PC-9 (cell line): ENCODE results near the gene DERL2. TPM values are rescaled to one million over a fixed set of nuclear protein-coding genes. Genes with fewer than 3 reads are reported as not detected.
A peak's percentile ranks its signal among the peaks of the same experiment; 100 is the strongest.

ENCODE experiments used
- BruUV-seq: library from RNA; stranded (reverse); fragments of 400-500 nt; replicated peaks from 2 replicates; lab custom pipeline; 2021; lab: Mats Ljungman, UMichigan
- CTCF ChIA-PET: fragments of 300-600 bp; sonication (Branson Sonifier 250); formaldehyde crosslinking; loops from one replicate; lab custom pipeline; 2022; ENCODE audit warnings: antibody characterized with exemption; lab: Charles Lee
- POLR2A ChIA-PET: fragments of 300-600 bp; sonication (Branson Sonifier 250); formaldehyde crosslinking; loops from one replicate; lab custom pipeline; 2022; ENCODE audit warnings: antibody characterized with exemption; ENCODE audit not compliant: unreplicated experiment; lab: Charles Lee
- DNase-seq, 2 experiments: peaks; one replicate each; pipeline versions ENCODE4 v3.0.0 to v3.0.0-alpha.2; 2015 to 2022; ENCODE audit warnings: mixed read lengths in 1 of 2
- H2AFZ ChIP-seq: fragments of 200-600 bp; sonication (generic); 2 replicates; pipeline ENCODE4 v1.8.1; 2017; ENCODE audit warnings: antibody characterized with exemption
- H3F3A ChIP-seq: fragments of 200-600 bp; sonication (generic); 2 replicates; pipeline ENCODE4 v1.8.1; 2017; ENCODE audit warnings: antibody characterized with exemption, mild to moderate bottlenecking, low read depth; ENCODE audit not compliant: insufficient read depth
- H3K27ac ChIP-seq: fragments of 200-600 bp; sonication (generic); 2 replicates; pipeline ENCODE4 v1.6.1; 2016; ENCODE audit warnings: mixed run types
- H3K27me3 ChIP-seq: fragments of 200-600 bp; sonication (generic); 2 replicates; pipeline ENCODE4 v1.6.1; 2016; ENCODE audit warnings: low read depth, mixed run types; ENCODE audit not compliant: insufficient read depth
- H3K36me3 ChIP-seq: fragments of 200-600 bp; sonication (generic); 2 replicates; pipeline ENCODE4 v1.6.1; 2016; ENCODE audit warnings: low read depth, mixed run types
- H3K4me1 ChIP-seq: fragments of 200-600 bp; sonication (generic); replicated peaks from 2 replicates; pipeline ENCODE4 v1.6.1; 2016; ENCODE audit warnings: mixed run types; ENCODE audit not compliant: insufficient read depth
- H3K4me2 ChIP-seq: fragments of 200-600 bp; sonication (generic); 2 replicates; pipeline ENCODE4 v1.6.1; 2017; ENCODE audit warnings: mixed run types
- H3K4me3 ChIP-seq: fragments of 200-600 bp; sonication (generic); 2 replicates; pipeline ENCODE4 v1.6.1; 2016; ENCODE audit warnings: mixed run types
- H3K79me2 ChIP-seq: fragments of 200-600 bp; sonication (generic); 2 replicates; pipeline ENCODE4 v1.6.1; 2017; ENCODE audit warnings: low read depth, mixed run types
- H3K9me2 ChIP-seq: fragments of 200-600 bp; sonication (generic); 2 replicates; pipeline ENCODE4 v1.8.1; 2017; ENCODE audit warnings: mild to moderate bottlenecking; ENCODE audit not compliant: insufficient read depth
- H3K9me3 ChIP-seq: fragments of 200-600 bp; sonication (generic); 2 replicates; pipeline ENCODE4 v1.8.1; 2016; ENCODE audit warnings: low read depth; ENCODE audit not compliant: insufficient read depth
- H4K20me1 ChIP-seq: fragments of 200-600 bp; sonication (generic); 2 replicates; pipeline ENCODE4 v1.8.1; 2017; ENCODE audit not compliant: insufficient read depth
- EZH2 ChIP-seq: fragments of 200-600 bp; sonication (generic); IDR thresholded peaks from 2 replicates; pipeline ENCODE4 v1.8.0; 2017; ENCODE audit warnings: antibody characterized with exemption, low read depth
- intact Hi-C: fragments of 100-400 bp; cut with micrococcal nuclease; formaldehyde crosslinking; loops from one replicate; pipeline ENCODE4 v1.10.0; 2022; ENCODE audit not compliant: unreplicated experiment
- total RNA-seq: library from RNA; stranded (reverse); gene quantifications from 2 replicates; pipeline ENCODE4 v1.2.3, GENCODE V29; 2021
- TF ChIP-seq, protein P1 (sequence below): fragments of 200-600 bp; sonication (generic); conservative IDR thresholded peaks from 2 replicates; pipeline ENCODE4 v1.6.1; 2017; ENCODE audit warnings: mixed run types, antibody characterized with exemption, mild to moderate bottlenecking, moderate library complexity

Gene DERL2
- total RNA-seq, 1 experiment from 2014 or later, result 71.1 TPM

DNA sequence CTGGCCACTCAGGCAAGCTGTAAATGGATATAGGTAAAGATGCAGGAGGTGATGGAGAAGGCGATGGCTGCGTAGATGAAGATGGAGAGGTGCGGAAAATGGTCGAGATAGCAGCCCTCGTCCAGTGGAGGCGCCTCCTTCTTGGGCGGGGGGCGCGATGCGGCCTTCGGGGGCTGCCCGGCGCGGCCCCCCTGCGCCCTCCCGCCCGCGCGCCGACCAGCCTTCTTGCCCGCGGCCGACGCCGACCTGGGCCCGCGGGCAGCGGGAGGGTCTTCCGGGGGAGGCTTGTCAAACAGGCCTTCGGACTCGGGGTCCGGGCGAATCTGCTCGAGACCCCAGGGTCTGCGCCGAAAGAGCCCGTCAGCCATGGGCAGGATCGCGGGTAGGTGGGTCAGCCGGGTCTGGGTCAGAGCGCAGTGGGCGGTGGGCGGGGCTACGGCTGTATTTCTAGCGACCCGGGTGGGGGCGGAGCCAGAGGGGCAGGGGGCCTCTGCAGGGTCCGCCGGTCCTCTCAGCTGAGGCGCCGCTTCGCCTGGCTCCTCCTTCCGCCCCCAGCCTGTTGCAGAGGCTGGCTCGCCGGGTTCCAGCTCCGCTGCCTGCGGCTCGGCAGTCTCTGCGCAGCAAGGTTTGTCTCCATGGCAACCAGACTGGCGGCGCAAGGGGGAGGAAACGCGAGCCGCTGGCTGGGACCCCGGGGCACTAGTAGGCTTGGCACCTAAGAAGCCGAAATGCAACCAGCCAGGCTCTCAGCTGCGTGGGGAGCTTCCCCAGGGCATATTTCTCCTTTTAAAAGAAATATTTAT lies 14.8 kb upstream of the DERL2 start:
- H3K27ac ChIP-seq, result no peak overlapping the region
- H3K79me2 ChIP-seq, result no peaks in the 10 kb centered on the region
- no peak overlapping the region for H3K4me3 ChIP-seq
- CTCF ChIA-PET, result interaction anchor here (0.6 kb wide), 1 partner anchor 38 kb away, joined by 3 read pairs; no protein-coding TSS in a partner anchor
- intact Hi-C loops, result no loop called here
- peak in 1 of 2 experiments; percentile 63 for DNase-seq
- no peak overlapping the region for H2AFZ ChIP-seq
- no peaks in the 10 kb centered on the region for H3K9me3 ChIP-seq
- POLR2A ChIA-PET, result interaction anchor here (0.6 kb wide), 1 partner anchor 309 kb away, joined by 4 read pairs; the partner anchor contains the start of gene ZNF594
- H3K4me2 ChIP-seq, result no peak overlapping the region
- BruUV-seq, result no TSS peak
- H4K20me1 ChIP-seq, result no peaks in the 10 kb centered on the region
- no peak for TF ChIP-seq EZH2
- TF ChIP-seq, protein P1, sequence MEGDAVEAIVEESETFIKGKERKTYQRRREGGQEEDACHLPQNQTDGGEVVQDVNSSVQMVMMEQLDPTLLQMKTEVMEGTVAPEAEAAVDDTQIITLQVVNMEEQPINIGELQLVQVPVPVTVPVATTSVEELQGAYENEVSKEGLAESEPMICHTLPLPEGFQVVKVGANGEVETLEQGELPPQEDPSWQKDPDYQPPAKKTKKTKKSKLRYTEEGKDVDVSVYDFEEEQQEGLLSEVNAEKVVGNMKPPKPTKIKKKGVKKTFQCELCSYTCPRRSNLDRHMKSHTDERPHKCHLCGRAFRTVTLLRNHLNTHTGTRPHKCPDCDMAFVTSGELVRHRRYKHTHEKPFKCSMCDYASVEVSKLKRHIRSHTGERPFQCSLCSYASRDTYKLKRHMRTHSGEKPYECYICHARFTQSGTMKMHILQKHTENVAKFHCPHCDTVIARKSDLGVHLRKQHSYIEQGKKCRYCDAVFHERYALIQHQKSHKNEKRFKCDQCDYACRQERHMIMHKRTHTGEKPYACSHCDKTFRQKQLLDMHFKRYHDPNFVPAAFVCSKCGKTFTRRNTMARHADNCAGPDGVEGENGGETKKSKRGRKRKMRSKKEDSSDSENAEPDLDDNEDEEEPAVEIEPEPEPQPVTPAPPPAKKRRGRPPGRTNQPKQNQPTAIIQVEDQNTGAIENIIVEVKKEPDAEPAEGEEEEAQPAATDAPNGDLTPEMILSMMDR, result no peak
- no peaks in the 10 kb centered on the region for H3K4me1 ChIP-seq
- no peaks in the 10 kb centered on the region for H3F3A ChIP-seq
- H3K36me3 ChIP-seq, result no peaks in the 10 kb centered on the region
- no peaks in the 10 kb centered on the region for H3K9me2 ChIP-seq
- H3K27me3 ChIP-seq, result no peaks in the 10 kb centered on the region

DNA sequence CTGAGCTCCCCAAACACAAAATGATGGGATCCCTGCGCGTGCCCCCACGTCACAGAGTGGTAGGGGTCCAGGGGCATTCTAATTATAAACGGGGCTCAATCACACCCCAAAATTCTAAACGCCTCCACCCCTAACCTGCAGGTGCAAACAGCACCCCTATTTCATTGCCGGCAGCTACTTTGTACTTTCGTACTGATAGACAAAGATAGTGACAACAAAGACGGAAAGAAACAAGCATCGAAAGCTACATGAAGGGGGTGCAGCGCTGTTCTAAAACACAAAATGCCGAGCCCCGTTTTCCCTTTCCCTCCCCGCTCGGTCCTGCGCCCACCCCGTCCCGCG lies 14.2 kb upstream of the DERL2 start:
- H3K9me3 ChIP-seq, result no peaks in the 10 kb centered on the region
- no peaks in the 10 kb centered on the region for H3K4me1 ChIP-seq
- CTCF ChIA-PET, result no interaction called here
- no peak overlapping the region for H3K4me3 ChIP-seq
- no TSS peak for BruUV-seq
- no peaks in the 10 kb centered on the region for H3K9me2 ChIP-seq
- POLR2A ChIA-PET, result no interaction called here
- H3F3A ChIP-seq, result no peaks in the 10 kb centered on the region
- H3K79me2 ChIP-seq, result no peaks in the 10 kb centered on the region
- H3K27me3 ChIP-seq, result no peaks in the 10 kb centered on the region
- TF ChIP-seq EZH2, result no peak
- TF ChIP-seq, protein P1, result no peak
- no peak overlapping the region for H3K27ac ChIP-seq
- no peak overlapping the region for H3K4me2 ChIP-seq
- H2AFZ ChIP-seq, result no peak overlapping the region
- H3K36me3 ChIP-seq, result no peaks in the 10 kb centered on the region
- H4K20me1 ChIP-seq, result no peaks in the 10 kb centered on the region
- DNase-seq, result no peak
- intact Hi-C loops, result no loop called here

DNA sequence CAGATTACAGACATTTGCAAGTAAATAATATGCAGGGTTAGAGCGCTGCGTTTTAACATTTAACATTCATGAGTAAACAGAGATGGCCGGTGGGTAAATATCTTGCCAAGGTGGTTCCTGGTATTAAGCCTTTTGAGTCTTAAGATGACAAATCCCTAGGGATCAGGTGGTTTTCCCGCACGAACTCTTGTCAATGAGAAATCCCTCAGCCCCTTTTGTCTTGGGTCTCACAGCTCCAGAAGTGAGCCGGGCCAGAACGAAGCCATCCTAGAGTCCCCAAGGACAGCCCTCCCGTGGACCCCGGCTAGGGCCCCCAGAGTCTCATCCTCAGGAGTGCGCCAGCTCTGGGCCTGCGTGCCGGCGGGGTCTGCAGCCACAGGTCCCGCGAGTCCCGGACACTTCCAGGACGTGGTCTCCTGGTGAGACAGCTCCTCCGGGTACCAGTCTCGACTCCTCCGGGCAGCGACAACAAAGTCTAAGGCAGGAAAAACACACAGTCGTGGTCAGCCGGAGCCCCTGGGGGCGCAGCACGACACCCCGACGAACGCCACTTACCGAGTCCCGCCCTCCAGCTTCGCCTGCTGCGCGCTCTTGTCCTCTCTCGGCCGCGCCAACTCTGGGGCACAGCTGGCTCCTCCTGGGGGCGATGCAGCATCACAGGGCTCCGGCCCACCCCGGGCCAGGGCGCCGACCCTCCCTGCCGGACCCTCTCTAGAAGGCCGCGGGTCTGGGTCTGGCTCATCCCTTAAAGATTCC lies 13.7 kb upstream of the DERL2 start:
- TF ChIP-seq, protein P1, result no peak
- TF ChIP-seq EZH2, result no peak
- H3K4me3 ChIP-seq, result no peak overlapping the region

More for the DNA sequence above, 13.7 kb upstream of the DERL2 start:
- Histone ChIP-seq H3K4me2 (no peak overlapping the region), H3K9me3 (no peaks in the 10 kb centered on the region; the same call in 1 of the 2 replicates), H3K9me2 (no peaks in the 10 kb centered on the region), H4K20me1 (no peaks in the 10 kb centered on the region), H3K27ac (no peak overlapping the region), H3F3A (no peaks in the 10 kb centered on the region), H3K36me3 (no peaks in the 10 kb centered on the region), H3K4me1 (no peaks in the 10 kb centered on the region), H2AFZ (no peak overlapping the region), H3K79me2 (no peaks in the 10 kb centered on the region), H3K27me3 (no peaks in the 10 kb centered on the region)
- CTCF ChIA-PET, result no interaction called here
- POLR2A ChIA-PET, result interaction anchor here (0.7 kb wide), 1 partner anchor 108 kb away, joined by 4 read pairs; no protein-coding TSS in a partner anchor
- BruUV-seq, result no TSS peak
- intact Hi-C loops, result no loop called here
- DNase-seq, result no peak
